ENCODE data around the gene LEPROT. TPM values are rescaled to one million over a fixed set of nuclear protein-coding genes. Genes with fewer than 3 reads are reported as not detected.

LEPROT gene
- total and polyA plus RNA-seq, 2 experiments from 2014 or later = 22.9 to 24.9 TPM

DNA sequence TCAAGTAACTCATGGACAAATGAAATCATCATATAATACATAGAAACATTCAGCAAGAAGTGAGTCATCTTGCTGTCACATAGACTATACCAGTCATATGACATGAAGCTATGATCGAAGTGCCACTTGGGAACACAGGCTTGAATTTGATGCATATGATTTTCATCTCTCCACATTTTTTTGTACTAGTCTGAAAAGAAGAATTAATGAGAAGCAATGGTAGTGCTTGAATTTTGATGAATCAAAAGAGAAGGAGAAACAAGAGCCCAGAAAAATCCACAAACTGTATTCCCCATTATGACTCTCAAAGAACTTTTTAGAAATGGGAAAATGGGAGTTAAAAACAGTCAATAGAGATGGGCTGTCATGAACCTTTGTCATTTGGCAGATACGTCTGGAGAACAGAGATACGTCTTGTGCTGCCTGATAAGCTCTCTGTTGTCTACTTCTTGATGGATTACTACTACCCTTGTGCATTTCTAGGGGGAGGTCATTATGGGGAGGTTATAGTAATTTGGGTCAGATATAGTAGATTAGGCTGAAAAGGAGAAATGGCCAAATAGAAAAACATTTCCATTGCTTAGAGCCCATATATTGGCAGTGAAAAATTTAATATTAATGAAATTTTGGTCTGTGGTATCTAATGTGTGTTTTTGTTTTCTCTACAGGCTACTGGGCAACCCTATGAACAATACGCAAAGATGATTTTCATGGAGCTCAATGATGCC, 8.0 kb upstream of the LEPROT start:
- no peaks in the 10 kb centered on the region for H3K27me3 Mint-ChIP-seq (ENCODE audit: insufficient read depth, low read depth, poor library complexity)
- no peaks in the 10 kb centered on the region for H3K9me3 Mint-ChIP-seq
- peaks cover 14% of the 10 kb centered on the region for H3K4me1 ChIP-seq (ENCODE audit: insufficient read depth)
- DNase-seq (ENCODE audit: low spot score) = no peak
- no peaks in the 10 kb centered on the region for H3F3A ChIP-seq (replicated peaks; ENCODE audit: low read depth)
- TF ChIP-seq, protein P1, sequence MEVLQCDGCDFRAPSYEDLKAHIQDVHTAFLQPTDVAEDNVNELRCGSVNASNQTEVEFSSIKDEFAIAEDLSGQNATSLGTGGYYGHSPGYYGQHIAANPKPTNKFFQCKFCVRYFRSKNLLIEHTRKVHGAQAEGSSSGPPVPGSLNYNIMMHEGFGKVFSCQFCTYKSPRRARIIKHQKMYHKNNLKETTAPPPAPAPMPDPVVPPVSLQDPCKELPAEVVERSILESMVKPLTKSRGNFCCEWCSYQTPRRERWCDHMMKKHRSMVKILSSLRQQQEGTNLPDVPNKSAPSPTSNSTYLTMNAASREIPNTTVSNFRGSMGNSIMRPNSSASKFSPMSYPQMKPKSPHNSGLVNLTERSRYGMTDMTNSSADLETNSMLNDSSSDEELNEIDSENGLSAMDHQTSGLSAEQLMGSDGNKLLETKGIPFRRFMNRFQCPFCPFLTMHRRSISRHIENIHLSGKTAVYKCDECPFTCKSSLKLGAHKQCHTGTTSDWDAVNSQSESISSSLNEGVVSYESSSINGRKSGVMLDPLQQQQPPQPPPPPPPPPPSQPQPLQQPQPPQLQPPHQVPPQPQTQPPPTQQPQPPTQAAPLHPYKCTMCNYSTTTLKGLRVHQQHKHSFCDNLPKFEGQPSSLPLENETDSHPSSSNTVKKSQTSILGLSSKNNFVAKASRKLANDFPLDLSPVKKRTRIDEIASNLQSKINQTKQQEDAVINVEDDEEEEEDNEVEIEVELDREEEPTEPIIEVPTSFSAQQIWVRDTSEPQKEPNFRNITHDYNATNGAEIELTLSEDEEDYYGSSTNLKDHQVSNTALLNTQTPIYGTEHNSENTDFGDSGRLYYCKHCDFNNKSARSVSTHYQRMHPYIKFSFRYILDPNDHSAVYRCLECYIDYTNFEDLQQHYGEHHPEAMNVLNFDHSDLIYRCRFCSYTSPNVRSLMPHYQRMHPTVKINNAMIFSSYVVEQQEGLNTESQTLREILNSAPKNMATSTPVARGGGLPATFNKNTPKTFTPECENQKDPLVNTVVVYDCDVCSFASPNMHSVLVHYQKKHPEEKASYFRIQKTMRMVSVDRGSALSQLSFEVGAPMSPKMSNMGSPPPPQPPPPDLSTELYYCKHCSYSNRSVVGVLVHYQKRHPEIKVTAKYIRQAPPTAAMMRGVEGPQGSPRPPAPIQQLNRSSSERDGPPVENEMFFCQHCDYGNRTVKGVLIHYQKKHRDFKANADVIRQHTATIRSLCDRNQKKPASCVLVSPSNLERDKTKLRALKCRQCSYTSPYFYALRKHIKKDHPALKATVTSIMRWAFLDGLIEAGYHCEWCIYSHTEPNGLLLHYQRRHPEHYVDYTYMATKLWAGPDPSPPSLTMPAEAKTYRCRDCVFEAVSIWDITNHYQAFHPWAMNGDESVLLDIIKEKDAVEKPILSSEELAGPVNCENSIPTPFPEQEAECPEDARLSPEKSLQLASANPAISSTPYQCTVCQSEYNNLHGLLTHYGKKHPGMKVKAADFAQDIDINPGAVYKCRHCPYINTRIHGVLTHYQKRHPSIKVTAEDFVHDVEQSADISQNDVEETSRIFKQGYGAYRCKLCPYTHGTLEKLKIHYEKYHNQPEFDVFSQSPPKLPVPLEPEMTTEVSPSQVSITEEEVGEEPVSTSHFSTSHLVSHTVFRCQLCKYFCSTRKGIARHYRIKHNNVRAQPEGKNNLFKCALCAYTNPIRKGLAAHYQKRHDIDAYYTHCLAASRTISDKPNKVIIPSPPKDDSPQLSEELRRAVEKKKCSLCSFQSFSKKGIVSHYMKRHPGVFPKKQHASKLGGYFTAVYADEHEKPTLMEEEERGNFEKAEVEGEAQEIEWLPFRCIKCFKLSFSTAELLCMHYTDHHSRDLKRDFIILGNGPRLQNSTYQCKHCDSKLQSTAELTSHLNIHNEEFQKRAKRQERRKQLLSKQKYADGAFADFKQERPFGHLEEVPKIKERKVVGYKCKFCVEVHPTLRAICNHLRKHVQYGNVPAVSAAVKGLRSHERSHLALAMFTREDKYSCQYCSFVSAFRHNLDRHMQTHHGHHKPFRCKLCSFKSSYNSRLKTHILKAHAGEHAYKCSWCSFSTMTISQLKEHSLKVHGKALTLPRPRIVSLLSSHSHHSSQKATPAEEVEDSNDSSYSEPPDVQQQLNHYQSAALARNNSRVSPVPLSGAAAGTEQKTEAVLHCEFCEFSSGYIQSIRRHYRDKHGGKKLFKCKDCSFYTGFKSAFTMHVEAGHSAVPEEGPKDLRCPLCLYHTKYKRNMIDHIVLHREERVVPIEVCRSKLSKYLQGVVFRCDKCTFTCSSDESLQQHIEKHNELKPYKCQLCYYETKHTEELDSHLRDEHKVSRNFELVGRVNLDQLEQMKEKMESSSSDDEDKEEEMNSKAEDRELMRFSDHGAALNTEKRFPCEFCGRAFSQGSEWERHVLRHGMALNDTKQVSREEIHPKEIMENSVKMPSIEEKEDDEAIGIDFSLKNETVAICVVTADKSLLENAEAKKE (CRISPR knock-in tag; IDR thresholded peaks at IDR 0.05) = no peak
- no peaks in the 10 kb centered on the region for H4K20me1 ChIP-seq (replicated peaks; ENCODE audit: insufficient read depth)
- ATAC-seq = no peak
- H3K36me3 ChIP-seq (ENCODE audit: insufficient read depth) = no peaks in the 10 kb centered on the region
- peaks cover 14% of the 10 kb centered on the region for H3K4me1 Mint-ChIP-seq
- no peak overlapping the region for H3K27ac Mint-ChIP-seq
- no peak overlapping the region for H2AFZ ChIP-seq
- H3K4me2 ChIP-seq = no peak overlapping the region
- H3K4me3 Mint-ChIP-seq = no peak overlapping the region
- H3K27ac ChIP-seq (ENCODE audit: low read depth) = no peak overlapping the region
- no peaks in the 10 kb centered on the region for H3K27me3 ChIP-seq (ENCODE audit: insufficient read depth)
- no peaks in the 10 kb centered on the region for H3K79me2 ChIP-seq (replicated peaks; ENCODE audit: insufficient read depth)
- H3K4me3 ChIP-seq = no peak overlapping the region
- H3K9me2 ChIP-seq (ENCODE audit: insufficient read depth) = no peaks in the 10 kb centered on the region
- no peaks in the 10 kb centered on the region for H3K36me3 Mint-ChIP-seq (ENCODE audit: low read depth)

DNA sequence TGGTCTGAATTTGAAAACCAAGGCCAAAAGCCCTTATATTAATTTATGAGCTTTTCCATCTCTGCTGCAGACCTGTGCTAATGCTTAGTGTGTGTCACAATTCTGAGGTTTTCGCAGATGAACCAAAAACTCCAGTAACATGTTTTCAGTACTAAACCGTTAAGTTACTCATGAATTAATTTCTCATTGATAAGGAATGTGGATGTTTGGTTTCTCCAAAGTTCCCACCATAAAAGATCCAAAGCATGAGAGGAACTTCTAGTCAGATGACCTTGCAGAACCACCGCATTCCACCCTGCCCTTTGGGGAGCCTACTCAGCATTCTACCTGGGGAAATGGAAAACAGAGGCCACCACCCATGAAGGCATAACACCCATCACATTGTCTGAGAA, 7.5 kb upstream of the LEPROT start:
- H3K27ac ChIP-seq (ENCODE audit: low read depth) = no peak overlapping the region
- no peaks in the 10 kb centered on the region for H3K27me3 Mint-ChIP-seq (ENCODE audit: insufficient read depth, low read depth, poor library complexity)
- TF ChIP-seq CREB1 (CRISPR knock-in tag; IDR thresholded peaks at IDR 0.05; ENCODE audit: low read depth) = no peak
- TF ChIP-seq, protein P2, sequence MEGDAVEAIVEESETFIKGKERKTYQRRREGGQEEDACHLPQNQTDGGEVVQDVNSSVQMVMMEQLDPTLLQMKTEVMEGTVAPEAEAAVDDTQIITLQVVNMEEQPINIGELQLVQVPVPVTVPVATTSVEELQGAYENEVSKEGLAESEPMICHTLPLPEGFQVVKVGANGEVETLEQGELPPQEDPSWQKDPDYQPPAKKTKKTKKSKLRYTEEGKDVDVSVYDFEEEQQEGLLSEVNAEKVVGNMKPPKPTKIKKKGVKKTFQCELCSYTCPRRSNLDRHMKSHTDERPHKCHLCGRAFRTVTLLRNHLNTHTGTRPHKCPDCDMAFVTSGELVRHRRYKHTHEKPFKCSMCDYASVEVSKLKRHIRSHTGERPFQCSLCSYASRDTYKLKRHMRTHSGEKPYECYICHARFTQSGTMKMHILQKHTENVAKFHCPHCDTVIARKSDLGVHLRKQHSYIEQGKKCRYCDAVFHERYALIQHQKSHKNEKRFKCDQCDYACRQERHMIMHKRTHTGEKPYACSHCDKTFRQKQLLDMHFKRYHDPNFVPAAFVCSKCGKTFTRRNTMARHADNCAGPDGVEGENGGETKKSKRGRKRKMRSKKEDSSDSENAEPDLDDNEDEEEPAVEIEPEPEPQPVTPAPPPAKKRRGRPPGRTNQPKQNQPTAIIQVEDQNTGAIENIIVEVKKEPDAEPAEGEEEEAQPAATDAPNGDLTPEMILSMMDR (conservative IDR thresholded peaks at IDR 0.05; ENCODE audit: low read depth in 2 of 2) = no peak
- no peak for TF ChIP-seq STAT1 (IDR thresholded peaks at IDR 0.05; ENCODE audit: unreplicated experiment)

More for the DNA sequence above, 7.5 kb upstream of the LEPROT start:
- H3K9me3 Mint-ChIP-seq = no peaks in the 10 kb centered on the region
- Histone ChIP-seq H3K79me2 (replicated peaks; ENCODE audit: insufficient read depth) (no peaks in the 10 kb centered on the region), H4K20me1 (replicated peaks; ENCODE audit: insufficient read depth) (no peaks in the 10 kb centered on the region), H3K4me3 (no peak overlapping the region), H3K27me3 (ENCODE audit: insufficient read depth) (no peaks in the 10 kb centered on the region), H2AFZ (no peak overlapping the region), H3F3A (replicated peaks; ENCODE audit: low read depth) (no peaks in the 10 kb centered on the region), H3K4me2 (no peak overlapping the region), H3K4me1 (ENCODE audit: insufficient read depth) (peaks cover 20% of the 10 kb centered on the region), H3K36me3 (ENCODE audit: insufficient read depth) (no peaks in the 10 kb centered on the region), H3K9me2 (ENCODE audit: insufficient read depth) (no peaks in the 10 kb centered on the region)
- peaks cover 19% of the 10 kb centered on the region for H3K4me1 Mint-ChIP-seq
- no peak overlapping the region for H3K27ac Mint-ChIP-seq
- H3K4me3 Mint-ChIP-seq = no peak overlapping the region
- ATAC-seq = no peak
- DNase-seq (ENCODE audit: low spot score) = no peak
- H3K36me3 Mint-ChIP-seq (ENCODE audit: low read depth) = no peaks in the 10 kb centered on the region
